Measurements from ENCODE around the gene ASB2. TPM values are rescaled to one million over a fixed set of nuclear protein-coding genes. Genes with fewer than 3 reads are reported as not detected.
A peak's percentile ranks its signal among the peaks of the same experiment; 100 is the strongest.

Gene ASB2
- total RNA-seq, 1 experiment from 2014 or later, result 1.8 TPM

DNA sequence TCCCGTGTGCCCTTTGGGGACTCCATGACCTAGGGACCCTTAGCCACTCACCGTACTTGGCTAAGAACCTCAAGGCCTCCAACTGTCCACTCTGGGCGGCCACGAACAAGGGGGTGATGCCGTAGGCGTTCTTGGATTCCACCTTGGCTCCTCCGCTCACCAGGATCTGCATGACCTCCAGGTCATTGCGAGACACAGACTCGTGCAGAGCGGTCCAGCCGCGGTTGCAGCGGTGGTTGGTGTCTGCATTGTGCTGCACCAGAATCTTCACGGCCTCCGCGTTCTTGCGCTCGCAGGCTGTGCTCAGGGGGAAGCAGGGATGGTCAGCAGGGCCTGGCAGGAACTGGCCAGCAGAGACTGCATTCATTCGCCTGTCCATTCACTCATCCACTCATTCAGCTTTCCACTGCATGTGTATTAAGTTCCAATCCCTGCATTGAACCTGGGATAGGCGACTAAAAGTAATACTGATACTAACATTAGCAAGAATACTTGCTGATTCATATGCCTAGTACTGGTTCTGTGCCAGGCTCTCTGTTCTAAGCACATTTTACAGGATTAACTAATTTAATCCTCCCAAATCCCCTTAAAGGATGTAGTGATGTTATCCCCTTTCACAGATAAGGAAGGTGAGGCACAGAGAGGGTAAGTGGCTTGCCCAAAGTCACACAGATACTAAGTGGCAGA lies 25.3 kb downstream of the ASB2 start:
- no peak for DNase-seq (ENCODE audit: low read depth)

DNA sequence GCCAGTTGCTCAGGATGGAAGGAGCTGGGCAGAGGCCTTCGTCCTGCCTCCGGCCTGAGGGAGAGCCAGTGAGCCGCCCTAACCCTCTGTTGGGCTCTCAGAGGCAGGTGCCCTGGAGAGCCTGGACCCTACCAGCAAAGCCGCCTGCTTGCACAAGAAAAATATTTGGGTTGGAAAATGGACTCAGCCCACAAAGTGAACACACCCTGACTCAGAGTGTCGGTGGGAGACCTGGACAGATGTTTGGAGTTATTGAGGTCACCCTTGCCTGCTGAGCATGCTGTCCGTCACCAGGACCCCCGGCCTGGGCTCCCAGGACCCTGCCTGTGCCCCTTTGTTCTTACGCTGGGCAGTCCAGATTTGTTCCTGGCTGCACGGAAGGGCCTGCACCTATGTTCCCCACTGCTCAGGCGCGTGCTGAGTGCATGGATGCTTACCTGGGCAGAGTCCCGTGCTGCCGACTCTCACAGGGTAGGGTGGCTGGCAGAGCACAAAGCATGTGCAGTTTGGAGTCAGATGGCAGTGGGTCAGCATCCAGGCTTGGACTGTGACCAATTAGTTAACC lies 26.8 kb downstream of the ASB2 start:
- peak; percentile 73 for DNase-seq (ENCODE audit: low read depth)

DNA sequence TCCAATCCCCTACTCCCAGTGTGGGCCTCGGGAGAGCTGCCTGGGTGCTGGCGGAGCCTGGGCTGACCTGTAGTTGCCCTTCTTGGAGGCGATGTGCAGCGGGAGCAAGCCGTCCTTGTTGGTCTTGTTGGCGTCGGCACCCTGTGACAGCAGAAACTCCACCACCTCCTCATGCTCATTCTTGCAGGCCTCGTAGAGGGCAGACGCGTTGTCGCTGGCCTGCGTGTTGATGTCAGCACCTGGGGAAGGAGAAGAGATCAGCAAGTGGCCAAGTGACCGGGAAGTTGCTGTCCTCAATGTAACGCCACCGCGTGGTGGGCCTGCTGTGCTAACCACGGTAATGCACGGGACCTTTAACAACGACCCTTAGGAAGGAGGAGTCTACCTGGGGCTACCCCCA lies 29.1 kb downstream of the ASB2 start:
- no peak for DNase-seq (ENCODE audit: low read depth)

DNA sequence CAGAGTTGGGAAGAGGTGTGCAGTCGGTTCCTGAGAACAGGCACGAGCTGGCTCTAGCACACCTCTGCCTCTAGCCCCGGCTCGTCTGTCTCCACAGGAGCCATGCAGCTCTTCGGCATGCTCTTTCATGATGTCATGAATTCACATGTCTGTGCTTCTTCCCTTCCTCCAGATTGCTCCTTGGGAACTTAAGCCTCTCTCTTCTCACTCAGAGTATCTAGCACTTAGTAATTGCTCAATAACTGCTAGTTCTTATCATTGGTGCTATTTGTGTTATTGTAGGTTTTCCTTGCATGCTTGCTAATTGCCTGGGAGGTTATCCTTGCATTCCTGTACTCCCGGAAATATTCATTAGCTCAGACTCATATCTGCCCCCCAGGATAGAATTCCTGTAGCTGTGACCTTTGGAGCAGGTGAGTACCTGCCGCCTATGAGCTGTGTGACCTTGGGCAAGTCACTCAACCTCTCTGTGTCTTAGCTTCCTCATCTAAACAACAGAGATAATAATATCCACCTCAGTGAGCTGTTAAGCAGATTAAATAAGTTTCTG lies 29.8 kb downstream of the ASB2 start:
- peak; percentile 64 for DNase-seq (ENCODE audit: low read depth)

DNA sequence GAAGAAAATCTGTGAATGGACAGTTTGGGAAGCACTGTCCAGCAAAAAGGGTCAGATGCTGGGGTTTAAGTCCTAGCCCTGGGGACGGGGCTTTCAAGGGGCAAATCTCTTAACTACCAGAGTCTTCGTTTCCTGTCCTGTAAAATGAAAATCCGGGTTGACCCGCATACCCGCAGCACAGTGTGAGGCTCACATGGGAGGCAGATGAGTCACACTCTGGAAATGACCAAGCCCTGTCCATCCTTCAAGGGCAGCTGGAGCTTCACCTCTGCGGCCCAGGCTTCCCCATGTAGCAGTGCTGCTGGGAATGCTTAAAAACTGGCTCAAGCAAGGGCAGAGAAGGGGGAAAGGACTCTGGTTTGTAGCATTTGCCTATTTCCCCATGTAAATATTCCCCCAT lies 30.3 kb downstream of the ASB2 start:
- no peak for DNase-seq (ENCODE audit: low read depth)

DNA sequence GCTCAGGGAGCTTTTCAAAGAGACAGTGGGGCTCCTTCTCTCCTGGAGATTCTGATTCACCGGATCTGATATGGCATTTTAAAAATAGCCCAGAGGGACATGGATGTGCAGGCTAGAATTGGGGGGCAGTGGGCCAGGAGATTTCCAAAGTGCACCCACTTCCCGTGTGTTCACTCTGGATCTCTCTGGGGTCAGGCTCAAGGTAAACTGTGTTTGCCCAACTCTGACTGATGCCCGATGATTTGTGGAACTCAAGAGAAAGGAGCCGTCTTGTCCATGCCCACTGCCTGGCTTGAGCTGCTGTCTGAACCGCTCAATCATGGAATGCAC lies 31.3 kb downstream of the ASB2 start:
- DNase-seq (ENCODE audit: low read depth), result no peak

DNA sequence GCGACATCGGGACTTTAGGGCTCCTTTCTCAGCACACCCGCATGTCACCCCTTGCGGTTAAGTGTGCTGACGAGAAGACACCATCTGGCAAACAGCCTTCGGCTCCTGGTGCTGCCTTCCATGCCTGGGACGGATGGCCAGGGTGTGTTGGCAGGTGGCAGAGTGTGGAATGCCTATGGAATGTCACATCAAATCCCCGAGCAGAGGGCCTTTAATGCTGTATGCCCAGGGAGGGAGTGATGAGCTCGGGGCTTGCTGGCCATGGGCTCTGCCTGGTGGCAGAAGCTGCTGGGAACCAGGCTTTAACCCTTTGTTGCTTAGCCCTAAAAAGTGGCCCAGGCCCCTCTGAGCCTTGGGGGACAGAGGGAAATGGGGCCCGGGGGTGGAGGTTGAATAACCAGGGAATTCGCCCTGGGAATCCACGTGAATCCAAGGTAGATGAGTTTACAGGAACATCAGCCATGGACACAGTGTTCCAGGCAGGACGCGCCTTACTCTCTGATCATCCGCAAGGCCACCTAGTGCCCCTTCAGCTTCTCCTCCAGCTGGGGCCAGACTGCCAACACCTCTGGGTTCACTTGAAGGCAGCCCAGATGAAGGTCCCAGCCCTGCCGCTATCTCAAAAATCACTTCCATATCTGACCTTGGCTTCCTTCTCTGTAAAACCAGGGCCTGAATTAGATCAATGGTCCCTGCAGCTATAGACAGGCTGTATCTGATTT lies 31.9 kb downstream of the ASB2 start:
- DNase-seq (ENCODE audit: low read depth), result no peak

DNA sequence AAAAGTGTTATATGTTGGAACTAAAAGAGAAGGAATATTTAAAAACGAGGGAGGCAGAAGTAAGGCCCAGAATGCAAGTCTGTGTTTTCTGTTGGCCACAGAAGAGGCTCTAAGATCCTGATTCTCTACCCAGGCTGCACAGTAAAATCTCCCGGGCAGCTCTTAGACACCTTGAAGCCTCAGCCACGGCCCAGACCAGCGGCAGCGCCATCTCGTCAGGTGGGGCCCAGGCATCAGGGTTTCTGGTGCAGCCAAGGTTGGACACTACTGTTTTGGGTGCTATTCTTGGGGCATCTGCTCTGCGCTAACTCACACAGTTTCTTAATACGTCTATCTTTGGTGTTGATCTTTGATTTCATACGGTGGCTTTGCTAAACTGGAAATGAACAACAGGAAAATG lies 32.4 kb downstream of the ASB2 start:
- no peak for DNase-seq (ENCODE audit: low read depth)

DNA sequence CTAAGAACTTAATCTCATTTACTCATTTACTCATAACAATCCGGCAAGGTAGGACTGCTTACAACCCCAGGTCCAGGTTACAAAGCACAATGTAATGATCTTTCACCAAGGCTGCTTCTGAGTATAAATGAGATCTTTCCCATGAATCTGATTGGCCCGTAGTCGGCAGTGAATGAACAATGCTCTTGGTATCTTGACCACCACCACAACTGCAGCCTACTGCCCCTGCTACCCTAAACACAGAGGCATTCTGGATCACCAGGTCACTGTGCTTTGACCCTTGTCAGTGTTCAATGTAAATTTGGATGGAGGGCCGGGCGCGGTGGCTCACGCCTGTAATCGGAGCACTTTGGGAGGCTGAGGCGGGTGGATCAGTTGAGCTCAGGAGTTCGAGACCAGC lies 33.3 kb downstream of the ASB2 start:
- DNase-seq (ENCODE audit: low read depth), result peak; percentile 71

DNA sequence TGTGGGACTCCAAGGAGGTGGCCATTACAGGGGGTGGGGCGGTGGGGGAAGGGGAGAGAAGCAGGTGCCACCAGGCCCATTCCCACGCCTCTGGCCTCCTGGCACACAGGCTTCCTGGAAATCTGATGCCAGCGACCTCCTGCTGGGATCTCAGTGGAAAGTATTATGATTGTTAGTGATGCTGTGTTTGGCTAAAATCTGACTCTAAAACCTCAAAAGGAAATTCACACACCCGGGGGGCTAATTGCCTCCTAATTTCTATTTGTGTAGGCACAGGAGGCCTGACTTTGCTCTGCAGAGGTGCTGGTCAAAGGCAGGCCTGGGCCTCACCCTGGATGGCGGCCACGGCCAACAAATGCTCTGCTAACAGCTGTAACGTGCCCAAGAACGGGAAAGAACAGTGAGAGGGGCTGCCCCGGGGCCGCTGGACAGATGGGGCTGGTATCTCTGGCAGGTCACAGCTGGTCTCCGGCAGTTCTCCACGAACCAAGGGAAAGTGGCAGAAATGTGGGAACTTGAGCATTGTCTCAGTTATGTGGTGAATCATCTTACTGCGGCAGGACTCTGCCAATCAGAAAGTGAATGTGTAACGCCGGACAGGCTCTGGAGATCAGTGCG lies 35.0 kb downstream of the ASB2 start:
- peak; percentile 95 for DNase-seq (ENCODE audit: low read depth)

DNA sequence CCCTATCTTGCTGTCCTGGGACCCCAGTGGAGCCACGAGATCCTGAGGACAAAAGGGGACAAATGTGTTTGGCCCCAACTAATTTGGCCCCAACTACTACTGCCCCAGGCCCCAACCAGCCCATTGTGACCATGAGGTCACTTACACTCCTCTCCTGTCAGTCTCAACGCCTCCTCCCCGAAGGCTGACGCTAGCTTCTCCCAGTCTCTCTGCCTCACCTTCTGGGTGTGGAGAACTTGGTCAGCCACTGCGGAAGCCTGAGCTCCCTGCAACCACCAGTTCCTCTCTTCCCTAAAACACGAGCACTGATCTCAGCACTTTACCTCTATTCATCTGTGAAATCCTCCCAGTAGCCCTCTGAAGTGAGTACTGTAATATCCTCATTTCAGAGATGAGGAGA lies 35.9 kb downstream of the ASB2 start:
- no peak for DNase-seq (ENCODE audit: low read depth)

DNA sequence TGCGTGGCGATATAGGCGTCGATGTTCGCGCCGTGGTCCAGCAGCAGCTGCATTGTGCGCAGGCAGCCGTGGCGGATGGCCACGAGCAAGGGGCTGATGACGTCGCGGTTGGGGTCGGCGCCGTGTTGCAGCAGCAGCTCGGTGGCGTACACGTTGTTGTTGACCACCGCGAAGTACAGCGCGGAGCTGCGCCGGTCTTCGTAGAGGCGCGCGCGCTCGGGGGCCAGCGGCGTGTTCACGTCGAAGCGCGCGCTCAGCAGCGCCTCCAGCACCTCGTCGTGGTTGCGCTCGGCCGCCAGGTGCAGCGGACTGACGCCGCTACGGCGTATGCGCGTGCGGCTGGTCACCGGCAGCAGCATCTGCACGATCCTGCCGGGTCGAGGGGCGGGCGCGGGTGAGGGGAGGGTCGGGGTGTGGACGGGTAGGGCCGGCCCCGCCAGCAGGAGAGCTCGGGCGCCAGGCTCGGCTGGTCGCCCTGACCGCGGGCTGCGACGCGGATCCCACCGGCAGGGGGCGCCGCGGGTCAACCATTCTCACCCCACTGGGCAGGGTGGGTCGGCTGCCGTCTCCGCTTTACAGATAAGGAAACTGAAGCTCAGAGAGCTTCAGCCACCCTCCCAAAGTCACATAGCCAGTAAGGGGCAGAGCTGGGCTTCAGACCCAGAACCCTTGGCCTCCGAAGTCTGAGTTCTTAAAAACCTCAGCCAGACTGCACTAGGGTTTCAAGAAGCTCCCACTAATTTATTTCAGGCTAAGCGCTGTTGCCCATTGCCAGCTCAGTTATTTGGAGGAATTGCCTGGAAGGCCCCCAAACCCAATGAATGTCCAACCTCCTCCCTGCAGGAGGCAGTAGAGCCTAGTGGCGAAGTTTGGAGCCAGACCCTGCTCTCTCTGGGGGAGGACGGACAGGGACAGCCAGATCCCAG lies 36.8 kb downstream of the ASB2 start:
- peak; percentile 93 for DNase-seq (ENCODE audit: low read depth)

DNA sequence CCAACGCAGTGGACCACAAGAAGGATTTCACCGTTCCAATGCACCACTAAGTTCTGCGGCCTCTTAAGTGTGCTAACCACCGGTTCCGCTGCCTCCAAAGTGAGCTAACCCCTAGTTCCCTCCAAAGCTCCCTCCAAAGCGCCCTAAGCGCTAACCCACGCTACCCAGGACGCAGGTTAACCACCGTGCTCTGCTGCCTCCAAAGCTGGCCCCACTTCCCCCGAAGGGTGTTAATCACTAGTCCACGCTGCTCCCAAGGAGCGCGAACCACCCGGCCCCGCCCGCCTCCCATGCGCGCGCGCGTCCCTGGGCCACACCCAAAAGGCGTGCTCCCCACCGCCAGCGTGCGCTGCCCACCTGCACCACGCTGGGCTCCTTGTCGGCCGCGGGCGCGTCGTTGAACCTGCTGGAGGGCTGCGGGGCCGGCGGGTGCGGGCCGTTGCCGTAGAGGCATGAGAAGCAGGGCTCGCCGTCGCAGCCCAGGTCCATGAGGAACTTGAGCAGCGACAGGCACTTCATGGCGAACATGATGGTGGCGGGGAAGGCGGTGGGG lies 37.5 kb downstream of the ASB2 start:
- no peak for DNase-seq (ENCODE audit: low read depth)

DNA sequence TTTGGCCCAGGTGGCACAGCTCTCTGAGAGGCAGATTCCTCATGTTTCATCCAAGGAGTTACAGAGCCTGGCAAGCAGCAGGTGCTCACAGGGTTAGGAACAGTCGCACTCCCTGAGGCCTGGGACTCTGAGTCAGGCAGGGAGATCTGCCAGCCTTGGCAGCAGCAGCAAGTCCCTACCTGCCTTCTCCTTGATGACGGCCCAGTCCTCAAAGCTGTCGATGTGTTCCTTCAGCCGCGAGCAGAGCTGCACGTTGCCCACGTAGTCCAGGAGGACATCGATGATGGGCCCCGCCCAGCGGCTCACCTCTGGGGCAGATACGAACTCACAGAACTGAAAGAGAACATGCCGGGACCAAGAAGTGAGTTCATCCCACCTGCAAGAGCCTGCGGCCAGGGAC lies 38.9 kb downstream of the ASB2 start:
- no peak for DNase-seq (ENCODE audit: low read depth)

DNA sequence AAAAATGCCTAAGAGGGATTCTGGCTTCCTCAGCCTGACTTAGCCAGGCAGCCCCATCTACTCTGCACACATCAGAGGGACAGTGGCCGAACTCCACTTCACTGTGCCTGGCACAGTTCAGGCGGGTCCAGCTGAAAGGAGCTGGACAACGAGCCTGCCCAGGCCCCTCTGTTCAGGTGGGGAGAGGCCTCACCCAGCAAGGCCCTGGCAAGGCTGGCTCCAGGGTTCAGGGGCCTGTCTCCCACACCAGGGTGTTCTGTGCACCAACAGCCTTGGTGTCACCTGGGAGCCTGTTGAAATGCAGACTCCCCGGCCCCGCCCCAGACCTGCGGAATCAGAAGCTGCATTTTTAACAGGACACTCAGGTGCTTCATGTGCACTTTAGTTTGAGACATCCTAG lies 39.4 kb downstream of the ASB2 start:
- no peak for DNase-seq (ENCODE audit: low read depth)

DNA sequence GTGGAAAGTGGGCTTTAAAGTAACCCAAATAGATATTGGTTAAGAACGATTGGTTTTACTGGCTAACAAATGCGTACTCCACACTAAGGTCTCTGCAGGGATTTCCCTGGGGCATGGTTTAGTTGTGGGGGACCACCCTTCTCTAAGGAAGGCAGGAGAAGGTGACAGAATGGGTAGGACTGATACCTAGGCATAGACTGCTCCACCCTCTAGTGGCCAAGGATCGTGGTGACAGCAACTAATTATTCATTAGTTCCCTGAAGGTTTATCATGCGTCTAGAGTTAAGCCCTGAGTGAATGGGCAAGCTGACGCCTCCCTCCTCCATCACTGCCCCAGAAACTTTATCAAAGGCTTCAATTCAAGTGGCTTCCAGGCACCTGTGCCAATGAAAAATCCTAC lies 40.1 kb downstream of the ASB2 start:
- DNase-seq (ENCODE audit: low read depth), result no peak

DNA sequence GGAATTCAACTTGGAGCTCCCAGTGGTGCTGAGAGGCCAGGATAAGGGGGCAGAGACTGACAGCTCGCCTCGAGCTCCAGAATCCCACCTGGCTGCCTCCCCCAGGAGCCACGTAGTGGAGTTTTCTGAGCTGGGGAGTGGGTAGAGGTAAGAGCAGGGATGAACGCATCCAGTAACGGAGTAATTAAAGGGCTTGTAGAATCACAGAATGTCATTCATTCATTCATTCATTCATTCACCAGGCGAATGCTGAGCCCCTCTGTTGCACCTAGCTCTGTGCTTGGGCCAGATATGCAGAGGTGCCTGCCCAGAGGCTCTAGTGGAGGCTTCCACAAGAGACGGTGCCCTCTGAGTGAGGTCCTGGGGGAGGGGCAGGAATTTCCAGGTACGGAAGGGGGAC lies 41.2 kb downstream of the ASB2 start:
- DNase-seq (ENCODE audit: low read depth), result no peak

DNA sequence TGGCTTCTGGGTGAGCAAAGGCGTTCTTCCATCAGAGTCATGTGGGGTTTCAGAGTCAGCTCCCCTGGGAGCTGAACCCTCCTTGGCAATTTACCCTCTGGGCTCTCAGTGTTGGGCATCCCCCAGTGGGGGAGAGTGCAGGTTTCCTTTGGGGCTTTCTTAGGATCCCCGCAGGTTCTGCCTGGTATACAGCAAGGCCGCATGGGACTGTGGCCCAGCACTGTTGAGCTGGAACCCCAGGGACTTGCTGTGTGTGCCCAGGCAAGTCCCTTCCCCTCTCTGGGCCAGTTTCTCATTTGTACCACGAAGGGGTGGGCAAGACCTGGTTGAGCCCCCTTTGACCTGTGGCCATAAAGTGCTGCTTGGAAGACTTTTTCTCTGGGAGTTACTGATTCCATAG lies 43.7 kb downstream of the ASB2 start:
- DNase-seq (ENCODE audit: low read depth), result no peak

DNA sequence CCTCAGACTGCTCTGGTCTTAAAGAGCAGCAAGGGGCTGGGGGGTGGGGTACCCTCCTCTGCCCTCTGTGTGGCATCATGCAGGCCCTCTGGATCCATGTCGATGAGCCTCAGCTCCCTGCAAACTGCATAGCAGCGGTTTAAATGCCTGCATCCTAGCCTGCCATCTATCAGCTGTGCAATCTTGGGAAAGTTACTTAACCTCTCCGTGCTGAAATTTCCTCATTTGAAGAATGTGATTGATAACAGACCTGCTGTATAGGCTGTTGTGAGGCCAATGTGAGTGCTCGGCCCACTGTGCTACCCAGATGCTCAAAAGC lies 45.4 kb downstream of the ASB2 start:
- no peak for DNase-seq (ENCODE audit: low read depth)

DNA sequence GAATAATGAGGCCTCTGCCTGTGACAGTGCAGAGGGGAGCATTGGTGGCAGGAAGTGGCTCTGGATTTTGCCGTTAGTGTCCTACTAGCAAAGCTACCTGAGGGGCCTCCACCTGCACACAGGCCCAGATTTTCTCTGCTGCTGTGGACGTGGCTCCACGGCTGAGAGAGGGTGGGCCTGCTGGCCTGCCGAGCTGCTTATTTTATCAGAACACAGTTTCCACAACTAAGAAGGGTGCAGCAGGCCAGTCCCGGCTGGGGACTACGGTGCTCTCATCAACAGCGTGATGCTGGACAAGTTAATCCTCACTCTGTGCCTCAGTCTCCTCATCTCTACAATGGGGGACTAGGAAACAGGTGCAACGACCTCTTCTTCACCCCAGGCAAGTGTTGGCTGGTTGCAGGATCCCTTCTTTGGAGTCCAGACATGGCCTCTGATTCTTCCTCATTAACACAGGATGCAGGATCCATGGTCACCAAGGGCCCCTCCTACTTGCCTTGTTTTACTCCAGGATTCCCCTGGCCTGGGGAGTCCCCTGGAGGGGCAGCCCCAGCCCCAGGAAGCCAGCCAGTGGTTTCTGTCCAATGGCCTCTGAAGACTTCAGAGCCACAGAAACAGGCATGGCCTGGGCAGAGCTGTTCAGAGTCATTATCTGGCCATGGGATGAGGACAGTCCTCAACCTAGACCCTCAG lies 45.9 kb downstream of the ASB2 start:
- no peak for DNase-seq (ENCODE audit: low read depth)

DNA sequence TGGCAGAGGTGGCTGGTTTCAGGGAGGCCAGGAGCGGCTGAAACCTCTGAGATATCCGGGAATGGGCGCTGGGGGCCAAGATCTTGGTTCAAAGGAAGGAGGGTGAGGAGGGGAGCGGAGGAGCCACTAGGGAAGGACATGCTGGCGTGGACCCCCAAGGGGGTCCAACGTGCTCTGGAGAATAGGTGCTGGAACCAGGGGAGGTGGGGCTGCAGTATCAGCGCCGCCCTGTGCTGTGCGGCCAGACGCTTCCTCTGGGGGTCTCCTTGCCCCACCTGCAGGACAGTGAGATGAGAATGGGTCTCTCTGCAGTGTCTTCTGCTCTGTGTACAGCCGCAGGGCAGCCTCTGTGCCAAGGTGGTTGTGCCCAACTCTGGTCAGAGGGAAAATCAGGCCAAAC lies 46.7 kb downstream of the ASB2 start:
- DNase-seq (ENCODE audit: low read depth), result no peak
